GM12891 (cell line): ENCODE data around the gene OR2M5.

Source experiments
- POLR2A ChIP-seq: IDR thresholded peaks from 2 replicates; pipeline ENCODE4 v1.6.1; 2011; ENCODE audit warnings: low read depth, low read length, control low read depth
- POLR2AphosphoS5 ChIP-seq: IDR thresholded peaks from 2 replicates; pipeline ENCODE4 v1.6.1; 2011; ENCODE audit warnings: low read depth, low read length, control low read depth

DNA sequence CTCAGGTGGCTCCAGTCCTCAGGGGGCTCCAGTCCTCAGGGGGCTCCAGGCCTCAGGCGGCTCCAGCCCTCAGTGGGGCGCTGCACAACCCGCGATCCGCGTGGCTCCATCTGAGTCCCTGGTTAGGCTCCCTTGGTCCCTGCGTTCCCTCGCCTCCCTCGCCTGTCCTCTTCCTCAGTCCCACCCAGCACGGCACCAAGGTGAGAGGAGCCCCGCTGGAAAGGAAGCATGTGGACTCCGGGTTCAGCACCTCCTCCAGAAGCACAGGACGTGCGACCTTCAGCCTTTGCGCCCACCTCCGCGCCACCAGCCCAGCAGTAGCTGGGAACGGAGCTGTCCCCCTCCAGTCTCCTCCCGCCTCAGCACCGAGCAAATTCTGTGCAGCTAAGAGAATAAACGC, 8.1 kb upstream of the OR2M5 start:
- TF ChIP-seq POLR2A: no peak
- no peak for TF ChIP-seq POLR2AphosphoS5
